ENCODE data around the gene VPS54.

Gene VPS54

DNA sequence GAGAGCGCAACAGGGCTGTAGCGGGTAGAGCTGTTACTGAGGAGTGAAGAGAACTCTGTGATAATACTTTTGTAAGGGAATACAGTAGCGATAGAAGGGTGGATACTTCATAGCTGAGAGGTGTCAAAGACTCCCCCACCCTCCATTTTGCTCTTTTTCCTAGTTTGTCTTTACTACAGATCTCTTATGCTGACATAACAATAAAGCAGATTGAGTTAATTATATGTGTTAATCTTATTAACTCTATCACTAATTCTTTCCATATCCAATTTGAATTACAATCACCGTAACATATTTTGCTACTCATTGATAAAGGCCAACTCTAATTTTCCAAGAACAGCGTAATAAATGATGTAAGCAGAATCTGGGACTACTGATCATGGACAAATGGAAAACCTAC lies 120.4 kb downstream of the VPS54 start:
- ATAC-seq (no peak), DNase-seq (no peak)

DNA sequence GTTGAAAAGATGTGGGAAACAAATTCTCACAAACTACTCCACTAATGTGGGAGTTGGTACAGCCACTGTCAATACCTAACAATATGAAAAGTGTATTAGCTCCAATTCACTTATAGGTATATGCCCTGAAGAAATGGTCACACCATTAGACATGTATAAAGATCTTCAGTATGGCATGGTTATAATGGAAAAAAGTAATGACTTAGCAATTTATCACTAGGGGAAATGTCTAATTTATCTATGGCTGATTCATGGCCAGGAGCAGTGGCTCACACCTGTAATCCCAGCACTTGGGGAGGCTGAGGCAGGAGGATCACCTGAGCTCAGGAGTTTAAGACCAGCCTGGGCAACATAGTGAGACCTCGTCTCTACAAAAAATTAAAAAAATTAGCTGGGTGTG lies 125.1 kb downstream of the VPS54 start:
- ATAC-seq (no peak), DNase-seq (no peak)

GRCh38 chr2:63893163-63893562 lies 126.1 kb downstream of the VPS54 start:
- DNase-seq = no peak
- ATAC-seq = no peak

GRCh38 chr2:63891488-63892030 lies 127.7 kb downstream of the VPS54 start:
- ATAC-seq = no peak
- DNase-seq = no peak

- ATAC-seq = no peak
- no peak for DNase-seq
Measured at GRCh38 chr2:63890678-63891077, 128.6 kb downstream of the VPS54 start.

DNA sequence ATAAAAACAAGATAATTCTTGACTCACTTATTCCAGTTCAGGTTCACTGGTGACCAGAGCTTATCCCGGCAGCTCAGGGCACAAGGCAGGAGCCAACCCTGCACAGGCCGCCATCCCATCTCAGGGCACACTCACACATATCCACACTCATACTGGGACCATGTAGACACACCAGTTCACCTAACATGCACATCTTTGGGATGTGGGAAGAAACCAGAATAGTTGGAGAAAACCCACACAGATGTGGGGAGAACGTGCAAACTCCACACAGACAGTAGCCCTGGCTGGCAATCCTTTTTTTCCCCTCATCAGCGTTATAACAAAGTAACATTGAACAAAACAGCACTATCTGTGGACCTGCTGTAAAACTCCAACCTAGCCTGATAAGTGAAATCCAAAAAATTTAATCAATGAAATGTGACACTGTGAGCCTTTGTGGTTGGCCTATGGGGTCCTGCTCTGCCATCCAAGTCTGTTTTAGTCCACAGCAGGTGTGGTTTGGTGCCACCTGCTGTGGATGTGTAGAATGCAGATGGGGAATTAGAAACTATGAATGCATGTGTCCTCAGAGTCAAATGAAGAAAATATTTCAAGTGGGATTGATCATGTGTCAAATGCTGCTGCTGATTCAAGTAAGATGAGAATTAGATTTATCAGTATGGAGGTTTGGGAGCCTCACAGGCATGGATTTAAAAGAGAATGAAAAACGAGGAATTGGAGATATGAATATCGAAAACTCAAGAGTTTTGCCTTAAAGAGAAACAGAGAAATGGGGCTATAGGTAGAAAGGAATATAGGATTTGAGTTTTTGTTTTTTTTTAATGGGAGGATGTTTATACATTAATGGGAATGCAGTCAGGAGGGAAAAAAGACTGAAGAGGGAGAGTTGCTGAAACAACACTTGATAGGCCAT lies 130.5 kb downstream of the VPS54 start:
- peak; percentile 89 for ATAC-seq
- peak; percentile 51 for DNase-seq

GRCh38 chr2:63888053-63888452 lies 131.2 kb downstream of the VPS54 start:
- DNase-seq (no peak), ATAC-seq (no peak)

DNA sequence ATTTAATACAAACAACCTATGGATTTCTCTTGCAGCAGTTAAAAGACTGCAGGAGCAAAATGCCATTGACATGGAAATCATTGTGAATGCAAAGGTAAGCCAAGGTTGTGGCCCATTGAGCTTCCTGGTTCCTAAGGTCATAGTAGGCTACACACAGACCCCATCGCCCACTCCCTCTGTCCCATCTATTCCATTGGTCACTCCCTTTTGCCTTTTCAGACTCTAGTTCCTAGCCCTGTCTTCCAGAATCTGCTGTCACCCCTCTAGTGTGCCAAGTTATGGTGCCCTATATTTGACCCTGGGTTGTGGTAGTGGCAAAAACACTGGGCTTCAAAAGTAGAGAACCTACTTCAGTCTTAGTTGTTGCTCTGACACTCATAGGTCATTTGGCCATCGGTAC lies 132.8 kb downstream of the VPS54 start:
- DNase-seq = no peak
- no peak for ATAC-seq

DNA sequence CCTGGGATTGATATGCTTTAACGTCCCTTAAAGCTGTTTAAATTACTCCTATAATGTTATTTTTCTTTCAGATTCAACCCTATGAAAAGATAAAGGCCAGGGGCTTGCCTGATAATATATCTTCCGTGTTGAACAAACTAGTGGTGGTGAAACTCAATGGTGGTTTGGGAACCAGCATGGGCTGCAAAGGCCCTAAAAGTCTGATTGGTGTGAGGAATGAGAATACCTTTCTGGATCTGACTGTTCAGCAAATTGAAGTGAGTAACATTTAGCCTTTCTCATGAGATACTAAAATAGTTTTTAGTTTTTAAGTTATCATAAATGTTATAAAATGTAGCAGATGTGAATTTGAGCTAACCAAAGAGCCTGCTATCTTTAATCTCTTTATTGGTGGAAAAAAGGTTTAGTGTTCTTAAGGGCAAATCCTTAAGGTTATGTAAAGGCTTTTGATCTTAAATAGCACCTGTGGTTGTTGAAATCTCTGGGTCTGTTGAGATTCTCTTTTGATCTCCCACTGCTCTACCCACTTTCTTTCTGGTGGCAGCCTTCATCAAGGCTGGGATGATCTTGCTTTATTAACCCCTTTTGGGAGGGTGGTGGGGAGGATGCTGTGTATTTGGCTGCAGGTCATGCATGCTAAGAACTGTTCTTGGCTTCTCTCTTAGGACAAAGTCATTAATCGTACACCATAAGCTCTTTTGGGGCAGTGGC lies 136.7 kb downstream of the VPS54 start:
- no peak for DNase-seq
- ATAC-seq = peak; percentile 75

DNA sequence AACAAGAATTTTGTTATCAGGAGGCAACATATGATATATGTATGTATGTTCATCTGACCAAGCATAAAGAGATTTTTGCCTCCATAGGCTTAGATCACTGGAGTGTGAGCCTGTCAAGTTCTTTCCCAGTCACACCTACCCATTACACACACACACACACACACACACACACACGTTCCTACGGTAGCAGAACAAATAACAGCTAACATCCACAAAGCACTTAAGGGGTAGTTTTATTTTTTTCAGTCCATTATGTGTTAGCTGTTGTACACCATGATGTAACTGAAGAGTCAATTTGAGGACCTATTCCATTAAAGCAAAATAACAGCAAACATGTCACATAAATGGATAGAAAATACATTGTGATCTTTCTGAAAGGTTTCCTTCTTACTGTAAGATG lies 138.0 kb downstream of the VPS54 start:
- no peak for DNase-seq
- no peak for ATAC-seq

- DNase-seq = no peak
- no peak for ATAC-seq
Measured at GRCh38 chr2:63880625-63881024, 138.6 kb downstream of the VPS54 start.

DNA sequence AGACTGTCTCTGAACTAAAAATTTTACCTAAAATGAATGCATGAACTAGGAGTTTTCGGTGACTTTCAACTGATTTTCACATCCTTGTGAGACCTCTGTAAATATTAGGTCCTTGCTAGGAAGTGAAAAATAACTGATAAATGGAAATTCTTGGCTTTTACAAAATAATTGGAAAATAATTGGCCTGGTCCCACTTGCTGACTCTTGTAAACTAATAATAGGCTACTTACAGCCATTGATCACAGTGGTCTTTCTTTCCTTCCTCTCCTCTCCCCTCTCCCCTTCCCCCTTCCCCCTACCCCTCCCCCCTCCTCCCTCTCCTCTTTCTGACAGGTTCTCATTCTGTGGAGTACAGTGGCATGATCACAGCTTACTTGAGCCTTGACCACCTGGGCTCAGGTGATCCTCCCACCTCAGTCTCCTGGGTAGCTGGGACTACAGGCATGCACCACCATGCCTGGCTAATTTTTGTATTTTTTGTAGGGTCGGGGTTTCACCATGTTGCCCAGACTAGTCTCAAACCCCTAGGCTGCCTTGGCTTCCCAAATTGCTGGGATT lies 139.3 kb downstream of the VPS54 start:
- ATAC-seq = no peak
- no peak for DNase-seq

DNA sequence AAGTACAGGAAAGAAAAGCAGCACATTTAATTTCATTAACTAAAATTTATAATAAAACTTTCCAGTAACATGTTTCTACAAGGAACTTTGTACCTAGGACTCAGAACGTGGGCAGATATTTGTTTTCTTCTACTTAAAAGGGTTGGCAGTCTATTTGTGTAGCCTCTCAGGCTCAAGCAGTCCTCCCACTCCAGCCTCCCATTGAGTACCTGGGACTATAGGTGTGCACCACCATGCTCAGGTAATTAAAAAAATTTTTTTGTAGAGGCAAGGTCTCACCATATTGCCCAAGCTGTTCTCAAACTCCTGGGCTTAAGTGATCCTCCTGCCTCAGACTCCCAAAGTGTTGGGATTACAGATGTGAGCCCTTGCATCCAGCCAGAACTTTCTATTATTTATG lies 140.7 kb downstream of the VPS54 start:
- DNase-seq = no peak
- no peak for ATAC-seq

GRCh38 chr2:63876311-63876710 lies 142.9 kb downstream of the VPS54 start:
- ATAC-seq (no peak), DNase-seq (no peak)

DNA sequence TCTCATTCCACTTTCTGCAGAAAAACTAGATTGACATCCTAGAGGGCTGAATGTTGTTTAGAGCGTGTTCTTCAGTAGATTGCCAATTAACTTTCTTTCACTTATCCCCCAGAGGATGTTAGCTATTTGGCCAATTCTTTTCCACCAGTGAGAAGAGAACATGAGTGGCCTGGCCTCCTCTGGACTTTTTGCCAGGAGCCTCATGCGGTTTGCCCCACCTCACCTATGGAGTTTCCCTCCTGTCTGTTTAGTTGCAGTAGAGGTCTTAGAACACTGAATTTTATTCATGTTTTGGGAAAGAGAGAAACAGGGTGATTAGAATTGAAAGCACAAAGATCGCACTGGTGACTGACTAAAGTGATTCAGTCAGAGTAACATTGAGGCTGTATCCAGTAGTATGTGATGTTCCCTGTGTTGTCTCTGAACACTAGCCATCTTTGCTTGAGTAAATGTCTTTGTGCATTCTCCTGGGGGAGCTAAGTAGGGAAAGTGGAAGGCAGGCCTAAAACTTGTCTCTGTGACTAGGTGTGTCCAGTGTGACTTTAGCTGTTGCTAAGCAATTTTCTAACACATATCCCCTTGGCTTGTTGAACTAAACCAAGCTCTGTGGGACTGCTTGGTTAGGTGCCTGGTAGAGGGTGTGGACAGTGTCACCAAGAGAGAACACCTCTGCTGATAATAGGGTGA lies 143.5 kb downstream of the VPS54 start:
- ATAC-seq = peak; percentile 19
- no peak for DNase-seq

DNA sequence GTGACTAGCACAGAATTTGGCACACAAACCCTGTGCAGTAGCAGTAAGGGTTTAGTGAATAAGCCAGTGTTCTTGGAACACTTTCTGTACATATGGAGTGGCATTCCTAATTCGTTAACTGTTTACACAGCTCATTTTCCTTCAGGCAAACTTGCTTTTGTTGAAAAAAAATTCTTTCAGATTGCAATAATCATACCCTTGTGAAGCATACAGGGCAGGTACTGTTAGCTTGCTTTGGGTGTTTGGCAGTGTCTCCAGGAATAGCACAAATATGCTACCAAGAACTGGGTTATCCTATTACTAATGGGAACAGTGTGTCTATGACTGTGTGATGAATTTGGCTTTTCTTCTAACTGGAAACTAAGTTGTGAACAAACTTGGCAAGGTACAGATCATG lies 144.1 kb downstream of the VPS54 start:
- DNase-seq (no peak), ATAC-seq (no peak)

GRCh38 chr2:63874204-63875130 lies 144.8 kb downstream of the VPS54 start:
- ATAC-seq (no peak), DNase-seq (no peak)

DNA sequence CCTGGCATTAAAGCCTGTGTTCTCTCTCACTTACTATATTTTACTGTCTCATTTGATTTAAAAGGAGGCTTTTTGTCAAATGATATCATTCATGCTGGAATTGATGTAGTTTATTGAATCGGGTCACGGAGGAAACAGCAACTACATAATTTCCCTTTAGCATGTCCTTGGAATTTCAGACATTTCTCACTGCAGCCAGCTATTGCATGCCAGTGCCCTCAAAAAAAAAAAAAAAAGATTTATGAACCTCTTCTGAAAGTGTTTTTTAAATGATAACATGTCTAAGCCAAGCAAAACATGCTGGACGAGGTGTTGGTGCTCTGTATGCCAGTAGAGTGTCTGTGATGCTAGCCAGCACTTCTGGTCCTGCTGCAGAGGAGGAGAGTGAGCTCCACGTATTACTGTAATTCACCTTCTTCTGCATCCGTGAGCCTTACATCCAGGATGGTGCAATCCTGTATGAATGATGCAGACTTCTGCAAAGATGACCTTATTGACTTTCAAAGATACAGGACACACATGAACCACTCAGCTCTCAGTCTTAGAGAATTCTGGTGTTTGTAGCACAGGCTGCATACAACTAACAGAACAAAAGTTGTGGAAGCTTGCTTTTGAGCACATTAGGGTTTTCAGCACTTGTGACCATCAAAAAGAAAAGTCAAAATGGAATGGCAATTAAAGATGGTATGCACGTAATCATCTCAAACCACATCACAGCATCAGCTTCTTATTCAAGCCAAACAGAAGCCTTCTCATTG lies 146.5 kb downstream of the VPS54 start:
- no peak for ATAC-seq
- no peak for DNase-seq

DNA sequence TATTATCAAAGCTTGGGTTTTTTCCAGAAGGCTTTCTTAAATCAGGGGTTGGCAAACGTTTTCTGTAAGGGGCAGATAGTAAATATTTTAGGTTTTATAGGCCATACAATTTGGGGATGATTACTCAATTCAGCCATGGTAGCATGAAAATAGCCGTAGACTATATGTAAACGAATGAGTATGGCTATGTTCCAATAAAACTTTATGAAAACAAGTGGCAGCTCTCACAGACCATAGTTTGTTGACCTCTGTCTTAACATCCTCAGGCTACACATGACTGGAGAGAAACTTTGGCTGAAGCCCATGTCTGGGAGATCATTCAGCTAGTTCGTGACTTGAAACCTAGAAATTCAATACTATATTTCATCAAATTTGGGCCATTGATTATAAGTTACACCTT lies 147.4 kb downstream of the VPS54 start:
- no peak for ATAC-seq

DNA sequence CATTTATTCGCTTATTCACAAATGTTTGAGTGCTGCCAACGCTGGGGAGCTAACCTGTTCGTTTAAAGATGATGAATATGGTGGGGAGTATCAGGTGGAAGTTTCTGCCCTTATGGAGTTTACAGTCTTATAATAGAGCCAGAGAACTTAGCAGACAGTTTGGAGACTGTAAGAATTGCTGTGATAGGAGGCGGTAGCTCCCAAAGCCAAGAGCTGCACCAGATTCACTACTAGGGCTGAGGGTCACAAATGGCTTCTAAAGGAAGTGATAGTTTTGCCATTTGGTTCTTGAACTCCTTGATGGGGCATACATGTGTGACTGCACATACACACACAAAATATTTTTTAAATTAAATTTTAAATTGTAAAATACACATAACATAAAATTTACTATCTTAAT lies 148.5 kb downstream of the VPS54 start:
- ATAC-seq (no peak), DNase-seq (no peak)

More for the DNA sequence above, 147.4 kb downstream of the VPS54 start:
- no peak for DNase-seq
